ENCODE results near the gene FAM184A.
"Not testable (repeated sequence)": the region's sequence is repeated elsewhere in the genome, so short reads cannot be mapped to it uniquely, and the experiment has no call there.

The FAM184A gene

DNA sequence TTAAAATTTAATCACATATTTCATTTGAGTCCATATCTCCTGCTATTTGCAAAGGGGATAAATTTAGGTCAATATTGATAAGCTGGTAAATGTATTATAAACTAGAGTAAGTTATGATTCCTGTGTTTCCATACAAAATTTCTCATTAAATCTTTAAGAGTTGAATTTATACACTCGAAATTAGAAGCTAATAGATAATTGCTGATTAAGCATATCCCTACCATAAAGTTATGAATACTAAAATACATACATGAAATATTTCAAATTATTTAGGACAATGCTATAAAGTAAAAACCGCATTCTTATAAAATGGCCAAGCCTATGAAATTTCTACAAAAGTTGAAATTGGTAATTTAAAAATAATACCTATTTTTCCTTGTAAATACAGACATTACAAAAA lies 71.5 kb downstream of the FAM184A start:
- DNase-seq, result no peak

DNA sequence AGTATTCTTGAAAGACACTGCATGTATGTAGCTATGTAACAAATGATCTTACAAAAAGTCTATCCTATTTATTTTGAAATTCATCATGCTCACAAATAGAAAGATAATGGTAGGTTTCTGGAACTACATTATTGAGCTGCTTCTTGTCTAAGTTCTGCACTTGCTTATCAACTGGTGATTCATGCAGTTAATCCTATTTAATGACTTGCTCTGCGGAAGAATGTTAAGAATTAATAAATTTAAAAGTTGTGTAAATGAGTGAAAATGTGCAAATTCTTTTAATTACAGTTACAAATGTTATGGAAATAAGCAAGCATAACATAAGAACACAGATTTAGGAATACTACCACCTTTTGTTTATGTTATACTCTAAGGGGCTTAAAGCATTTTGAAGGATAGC lies 76.4 kb downstream of the FAM184A start:
- no peak for DNase-seq

DNA sequence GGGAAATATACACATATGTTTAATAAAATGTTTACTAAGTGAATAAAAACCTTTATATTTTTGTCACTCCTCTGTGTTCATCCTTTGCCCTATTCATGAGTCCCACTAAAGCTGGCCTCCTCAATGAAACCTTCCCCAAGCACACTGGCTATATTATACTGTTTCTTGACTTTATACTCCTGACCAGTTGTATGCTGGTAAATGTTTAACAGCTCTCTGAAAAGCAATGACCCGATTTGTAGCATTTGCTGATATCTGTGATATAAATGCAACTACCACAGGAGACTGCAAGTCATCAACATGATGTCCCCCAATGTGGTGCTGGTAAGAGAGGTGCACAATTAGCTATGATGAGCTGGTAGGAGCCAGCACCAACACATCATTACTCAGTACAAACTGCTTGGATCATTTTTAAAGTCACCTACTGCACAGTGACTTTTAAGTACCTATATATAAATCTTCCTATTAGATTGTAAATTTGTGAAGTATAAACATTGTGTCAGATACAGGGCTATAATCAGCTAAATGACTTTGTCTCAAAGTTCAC lies 78.9 kb downstream of the FAM184A start:
- no peak for DNase-seq

DNA sequence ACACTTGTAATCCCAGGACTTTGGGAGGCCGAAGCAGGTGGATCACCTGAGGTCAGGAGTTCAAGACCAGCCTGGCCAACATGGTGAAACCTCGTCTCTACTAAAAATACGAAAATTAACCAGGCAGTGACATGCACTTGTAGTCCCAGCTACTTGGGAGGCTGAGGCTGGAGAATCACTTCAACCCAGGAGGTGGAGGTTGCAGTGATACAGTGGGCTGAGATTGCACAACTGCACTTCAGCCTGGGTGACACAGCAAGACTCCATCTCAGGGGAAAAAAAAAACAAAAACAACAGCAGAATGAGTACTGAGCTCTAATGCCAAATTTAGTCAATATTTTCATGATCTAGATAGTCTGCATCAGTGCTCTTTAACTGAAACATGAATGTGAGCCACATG lies 81.0 kb downstream of the FAM184A start:
- not testable (repeated sequence) for DNase-seq

DNA sequence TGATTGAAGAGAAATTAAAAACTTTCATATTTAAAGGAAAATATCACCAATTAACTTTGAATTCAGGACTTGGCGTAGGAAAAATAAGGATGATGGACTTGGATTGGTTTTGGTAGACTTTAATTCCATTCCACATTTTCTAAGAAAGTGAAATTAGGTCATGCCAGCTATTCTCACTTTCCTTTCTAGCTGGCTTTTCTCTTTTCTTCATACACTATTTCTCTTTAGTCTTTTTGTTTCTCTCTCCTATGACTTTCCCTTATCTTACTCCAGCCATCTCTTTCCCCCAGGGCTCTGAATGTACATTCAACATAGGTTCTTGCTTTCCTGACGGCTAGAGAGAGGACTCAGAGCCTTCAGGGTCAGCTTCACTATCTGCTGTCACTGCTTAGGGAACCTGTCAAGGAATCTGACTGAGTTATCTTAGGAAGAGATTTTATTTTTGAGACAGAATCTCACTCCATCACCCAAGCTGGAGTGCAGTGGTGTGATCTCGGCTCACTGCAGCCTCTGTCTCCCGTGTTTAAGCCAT lies 82.1 kb downstream of the FAM184A start:
- no peak for DNase-seq

DNA sequence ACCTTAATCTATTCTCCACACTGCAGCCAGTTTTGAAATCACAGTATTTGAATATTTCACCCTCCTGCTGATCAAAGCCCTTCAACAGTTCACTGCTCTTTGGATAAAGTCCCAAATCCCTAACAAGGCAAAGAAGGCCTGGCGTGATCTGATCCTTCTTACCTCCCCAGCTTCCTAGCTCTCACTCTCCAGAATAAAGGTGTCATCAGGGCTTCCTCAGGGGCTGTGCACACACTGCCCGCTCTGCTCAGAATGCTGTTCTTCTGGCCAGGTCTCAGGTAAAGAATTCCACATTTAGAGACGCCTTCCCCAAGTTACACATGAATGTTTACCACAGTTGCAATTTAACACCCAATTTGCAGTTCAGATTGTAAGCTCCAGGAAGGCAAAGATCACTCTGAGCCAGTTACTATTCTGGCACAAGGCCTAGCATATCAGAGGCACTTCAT lies 84.6 kb downstream of the FAM184A start:
- no peak for DNase-seq

DNA sequence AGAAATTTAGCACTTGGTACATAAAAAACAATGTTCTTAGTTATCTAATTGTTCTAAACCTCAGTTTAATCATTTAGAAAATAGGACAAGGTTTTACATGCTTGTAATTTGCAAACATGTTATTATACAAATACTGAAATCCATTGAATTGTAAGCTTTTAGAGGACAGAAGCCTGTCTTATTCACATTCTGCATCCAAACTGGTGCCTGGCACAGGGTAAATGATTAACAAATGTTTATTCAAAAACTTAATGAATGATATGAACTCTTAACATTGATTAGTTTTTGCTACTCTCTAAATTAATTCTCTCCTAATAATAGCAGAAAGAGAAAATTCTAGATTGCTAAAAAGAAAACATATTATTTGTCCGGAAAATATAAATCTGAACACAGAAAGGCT lies 85.1 kb downstream of the FAM184A start:
- DNase-seq, result no peak

DNA sequence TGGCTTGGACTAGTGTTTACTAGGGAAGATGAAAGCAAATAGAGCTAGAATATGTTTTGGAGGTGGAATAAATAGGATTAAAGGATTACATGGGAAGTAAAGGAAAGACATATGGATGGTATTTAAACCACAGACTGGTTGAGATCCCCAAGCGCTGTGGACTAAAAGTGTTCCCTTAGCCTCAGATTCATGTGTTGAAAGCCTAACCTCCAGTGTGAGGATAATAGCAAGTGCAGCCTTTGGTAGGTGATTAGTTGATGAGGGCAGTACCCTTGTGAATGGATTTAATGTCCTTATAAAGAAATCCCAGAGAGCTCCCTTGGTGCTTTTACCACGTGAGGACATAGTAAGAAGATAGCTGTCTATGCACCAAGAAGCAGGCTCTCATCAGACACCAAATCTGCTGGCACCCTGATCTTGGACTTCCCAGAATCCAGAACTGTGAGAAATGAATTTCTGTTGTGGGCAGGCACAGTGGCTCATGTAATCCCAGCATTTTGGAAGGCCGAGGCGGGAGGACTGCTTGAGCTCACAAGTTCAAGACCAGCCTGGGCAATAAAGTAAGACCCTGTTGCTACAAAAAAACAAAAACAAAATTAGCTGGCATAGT lies 86.2 kb downstream of the FAM184A start:
- DNase-seq, result no peak

DNA sequence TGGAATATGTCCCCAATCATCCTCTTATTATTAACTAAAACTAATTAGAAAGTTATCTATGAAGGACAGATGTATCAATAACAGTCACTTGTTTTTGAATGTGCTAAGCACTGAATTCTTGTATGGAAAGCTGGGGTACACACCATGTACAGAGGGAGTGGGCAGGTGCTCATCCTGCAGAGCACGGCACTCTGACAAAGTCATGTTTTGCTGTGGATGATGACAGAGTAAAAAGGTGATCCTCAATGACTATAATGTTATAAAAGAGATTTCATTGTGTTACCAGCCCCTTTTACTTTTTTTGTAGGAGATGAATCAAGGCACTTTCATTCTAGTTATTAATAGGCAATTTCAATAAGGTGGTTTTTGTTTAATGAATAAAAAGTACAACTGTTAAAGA lies 92.2 kb downstream of the FAM184A start:
- DNase-seq, result no peak

DNA sequence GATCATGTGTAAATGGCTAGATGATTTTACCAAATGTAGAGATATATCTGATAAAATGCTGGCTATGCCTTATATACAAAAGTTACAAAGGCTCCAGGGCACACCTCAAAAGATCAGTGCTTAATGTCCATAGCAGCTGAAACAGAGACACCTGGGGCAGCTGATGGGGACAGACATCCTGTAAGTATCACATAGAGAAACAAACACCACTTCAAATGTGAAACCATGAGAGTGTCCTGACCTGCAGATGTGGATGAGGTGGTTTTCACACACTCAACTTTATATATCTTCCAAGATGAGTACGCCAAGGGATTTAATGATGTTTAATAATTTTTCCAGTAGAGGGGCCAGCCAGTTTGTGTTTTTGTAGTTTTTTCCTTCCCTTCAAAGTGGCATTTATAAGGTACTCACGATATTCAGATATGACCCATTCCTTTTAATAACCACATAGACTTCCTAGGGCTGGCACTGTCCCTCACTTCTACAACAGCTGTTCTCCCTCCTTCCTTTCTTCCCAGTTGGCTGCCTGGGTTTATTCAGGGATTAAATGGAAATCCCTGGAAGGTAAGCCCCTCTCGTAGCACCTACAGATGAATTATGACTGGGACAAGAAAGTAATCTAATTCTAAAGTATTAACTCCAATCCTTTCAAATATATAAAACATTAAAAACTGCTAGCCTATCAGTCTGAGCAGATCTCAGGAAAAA lies 93.2 kb downstream of the FAM184A start:
- DNase-seq, result no peak

DNA sequence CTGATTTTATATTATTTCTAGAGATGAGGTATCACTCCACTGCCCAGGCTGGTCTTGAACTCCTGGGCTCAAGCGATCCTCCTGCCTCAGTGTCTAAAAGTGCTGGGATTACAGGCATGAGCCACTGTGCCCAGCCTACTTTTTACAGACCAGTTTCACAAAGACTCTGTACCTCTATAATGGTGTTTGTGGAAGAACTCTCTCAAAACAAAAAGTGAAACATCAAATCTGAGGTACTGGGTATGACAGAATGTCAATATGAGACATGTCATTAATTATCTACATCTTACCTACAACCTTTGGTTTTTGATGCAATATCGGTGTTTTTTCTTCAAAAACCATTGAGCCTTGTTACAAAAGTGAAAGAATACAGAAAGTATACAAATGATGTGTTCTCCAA lies 94.1 kb downstream of the FAM184A start:
- no peak for DNase-seq

DNA sequence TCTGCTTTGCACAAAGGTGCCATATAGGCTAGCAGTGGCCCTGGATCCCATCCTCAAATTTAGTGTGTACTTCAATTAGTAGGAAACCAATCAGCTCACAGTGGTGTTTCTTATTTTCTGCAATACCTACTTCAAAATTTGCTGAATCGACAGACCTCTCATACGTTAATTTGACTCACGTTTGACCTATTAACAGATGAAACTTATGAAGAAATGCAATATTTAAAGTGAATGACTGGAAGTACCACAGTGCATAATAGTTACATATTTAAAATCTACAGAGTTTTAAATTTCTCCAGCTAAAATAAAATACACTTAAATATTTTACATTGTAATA lies 95.9 kb downstream of the FAM184A start:
- no peak for DNase-seq

DNA sequence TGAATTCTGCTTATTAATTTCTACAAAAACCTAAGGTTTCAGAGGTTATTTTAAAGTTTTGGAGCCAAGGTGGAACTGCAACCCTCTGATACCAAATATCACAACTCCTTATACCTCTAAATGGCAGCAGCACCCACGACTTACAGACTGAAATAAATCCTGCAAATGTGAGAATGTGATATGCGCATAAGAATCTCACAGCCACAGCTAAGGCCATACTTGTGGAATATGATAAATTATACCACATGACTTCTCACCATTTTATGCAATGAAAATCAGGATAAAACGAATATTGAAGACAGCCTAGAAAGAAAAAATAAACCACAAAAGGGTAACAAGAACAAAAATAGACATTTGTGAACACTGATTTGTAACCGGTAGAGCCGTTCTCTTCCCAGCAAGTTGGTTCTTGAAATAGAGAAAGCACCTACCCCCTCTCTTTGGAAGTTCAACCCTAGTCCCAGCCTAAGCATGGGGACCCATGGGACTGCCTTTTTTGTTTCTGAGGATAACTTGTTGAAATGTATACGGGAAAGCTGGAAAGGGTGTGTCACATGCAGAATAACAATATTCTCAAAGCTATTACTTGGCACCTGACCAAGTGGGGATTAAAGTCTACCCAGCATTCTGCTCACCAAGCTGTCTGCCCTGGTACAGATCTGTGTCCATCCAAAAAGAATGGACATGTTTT lies 96.4 kb downstream of the FAM184A start:
- DNase-seq, result no peak

DNA sequence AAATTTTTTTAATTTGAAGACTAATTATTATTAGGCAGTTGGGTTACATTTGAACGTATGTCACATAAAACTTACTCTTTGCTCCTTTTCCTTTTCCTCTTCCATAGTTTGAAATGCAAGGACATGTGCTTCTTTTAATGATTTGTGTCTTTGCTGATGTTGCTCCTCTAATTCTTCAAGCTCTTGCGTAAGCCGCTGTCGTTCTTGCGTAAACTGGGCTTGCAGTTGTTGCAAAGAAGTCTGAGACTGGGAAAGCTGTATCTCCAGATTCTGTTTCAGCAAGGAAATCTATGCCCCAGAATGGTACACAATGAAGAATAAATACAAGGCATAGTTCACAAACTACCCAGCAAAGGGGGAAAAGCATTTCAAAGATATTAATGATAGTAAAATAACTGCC lies 98.4 kb downstream of the FAM184A start:
- no peak for DNase-seq

DNA sequence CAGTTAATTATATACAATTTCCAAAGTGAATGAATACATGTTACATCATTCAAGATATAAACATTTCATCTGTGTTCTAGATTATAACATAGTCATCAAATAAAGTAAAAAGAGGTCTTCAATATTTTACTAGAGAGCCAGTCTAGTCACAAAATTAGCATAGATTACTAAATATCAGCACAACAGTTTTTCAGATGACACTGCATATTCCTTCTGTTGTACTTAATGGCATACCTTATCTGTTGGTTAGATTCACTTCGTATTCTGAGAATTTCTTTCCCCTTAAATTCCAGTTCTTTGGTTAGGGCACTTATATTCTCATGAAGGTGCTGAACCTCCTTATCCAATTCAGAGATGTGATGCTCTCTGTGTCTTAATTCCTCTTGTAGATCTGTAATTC lies 103.7 kb downstream of the FAM184A start:
- DNase-seq, result no peak

DNA sequence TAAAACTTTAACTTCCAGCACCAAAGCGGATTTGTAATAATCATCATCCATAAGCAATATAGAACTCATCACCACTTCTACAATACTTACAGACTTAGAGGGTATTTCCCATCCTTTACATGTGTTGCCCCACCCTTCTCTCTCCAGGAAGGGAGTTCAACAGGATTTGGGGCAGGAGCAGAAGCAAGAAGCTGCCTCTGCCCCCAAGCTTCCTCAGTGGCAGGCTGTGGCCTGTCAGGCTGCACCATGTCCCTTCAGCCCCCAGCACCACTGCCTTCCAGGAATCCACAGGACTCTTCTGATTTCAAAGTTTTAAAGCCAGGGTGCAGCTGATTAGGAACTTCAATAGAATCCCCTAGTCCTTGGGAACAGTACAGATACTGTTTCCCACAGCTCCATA lies 106.8 kb downstream of the FAM184A start:
- no peak for DNase-seq

DNA sequence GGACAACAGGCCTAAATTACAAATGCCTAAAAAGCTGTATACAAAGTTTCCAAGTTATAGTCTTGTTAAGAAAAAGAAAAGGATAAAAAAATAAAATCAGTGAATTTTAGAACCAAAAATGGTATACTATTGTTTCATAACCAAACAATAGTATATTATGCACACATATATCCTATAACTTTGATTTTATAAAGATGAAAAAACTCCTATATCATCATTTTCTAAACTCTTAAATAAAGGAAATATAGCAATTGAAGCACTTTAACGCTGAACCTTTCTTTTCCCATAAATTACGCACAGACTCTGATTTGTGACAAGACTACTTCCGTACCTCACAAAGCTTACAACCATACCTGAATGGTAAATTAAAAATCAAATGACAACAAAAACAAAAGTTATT lies 107.6 kb downstream of the FAM184A start:
- DNase-seq, result no peak

DNA sequence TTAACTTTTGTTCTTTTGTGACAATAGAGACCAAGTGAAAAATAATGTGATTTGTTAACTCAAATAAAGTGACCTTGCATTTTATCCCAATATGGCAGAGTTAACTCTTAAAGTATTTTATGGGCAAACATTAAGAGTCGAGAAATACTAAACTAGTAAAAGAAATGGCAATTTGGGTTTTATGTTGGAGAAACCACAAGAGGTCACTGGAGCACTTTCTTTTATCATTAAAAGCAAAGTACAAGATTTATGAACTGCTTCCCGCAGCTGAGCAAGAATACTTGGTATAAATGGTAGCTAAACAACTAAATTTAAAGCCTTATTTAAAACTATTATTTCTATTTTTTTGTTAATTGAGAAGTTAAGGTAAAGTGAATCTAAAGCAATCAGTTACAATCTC lies 110.0 kb downstream of the FAM184A start:
- no peak for DNase-seq

DNA sequence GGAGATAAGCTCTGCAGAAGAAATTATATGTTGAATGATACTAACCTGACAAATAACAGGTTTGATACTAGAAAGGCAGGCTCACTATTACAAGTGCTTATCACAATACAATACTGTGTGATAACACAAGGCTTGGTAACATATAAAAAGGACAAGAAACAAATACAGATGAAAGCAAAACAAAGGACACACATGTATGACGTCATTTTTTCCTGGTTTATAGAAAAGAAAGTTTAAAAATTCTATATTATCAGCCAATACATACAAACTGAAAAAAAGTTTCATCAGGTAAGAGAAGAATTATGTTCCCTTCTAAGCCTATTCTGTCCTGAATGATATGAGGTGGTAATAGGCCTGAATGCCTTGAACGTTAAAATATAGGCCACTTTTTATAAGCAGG lies 111.2 kb downstream of the FAM184A start:
- no peak for DNase-seq

DNA sequence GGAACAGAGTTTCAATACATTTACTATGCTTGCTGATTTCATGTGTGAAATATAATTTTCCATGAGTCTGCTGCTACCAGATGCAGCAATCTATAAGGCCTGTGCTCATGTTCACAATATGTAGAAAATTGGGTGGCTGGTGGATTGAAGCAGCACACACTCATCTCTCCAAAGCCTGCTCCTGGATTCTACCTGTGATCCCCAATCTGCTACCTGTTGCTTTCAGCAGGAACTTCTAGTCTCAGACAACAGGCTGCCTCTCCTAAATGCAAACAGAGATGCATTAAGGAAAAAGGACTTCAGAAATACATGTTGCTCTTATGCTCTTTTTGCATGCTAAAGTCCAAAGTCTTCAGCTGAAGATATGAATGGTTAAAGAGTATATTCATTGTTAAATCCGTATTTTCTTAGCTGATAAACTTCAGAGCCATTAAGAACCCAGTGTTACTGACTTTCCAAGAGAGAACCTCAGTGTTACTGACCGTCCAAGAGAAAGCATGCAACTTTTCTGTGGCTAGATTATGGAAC lies 112.6 kb downstream of the FAM184A start:
- no peak for DNase-seq

DNA sequence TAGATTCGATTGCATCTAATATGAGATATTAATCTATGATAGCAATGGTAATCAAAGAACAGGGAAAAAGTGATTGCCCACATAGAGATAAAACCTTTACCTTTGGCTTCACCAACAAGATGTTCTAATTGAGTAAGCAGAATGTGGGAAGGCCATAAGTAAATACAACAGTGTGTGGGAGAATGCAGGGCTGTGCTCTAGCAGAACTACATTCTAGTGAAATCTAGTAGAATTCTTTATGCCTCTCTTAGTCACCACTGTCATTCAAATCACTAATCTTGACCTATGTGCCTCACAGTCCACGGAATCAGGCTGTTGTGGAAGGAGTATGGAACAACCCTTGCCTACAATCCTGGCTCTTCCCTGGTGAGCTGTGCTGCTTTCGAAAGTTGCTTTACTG lies 113.1 kb downstream of the FAM184A start:
- DNase-seq, result no peak

DNA sequence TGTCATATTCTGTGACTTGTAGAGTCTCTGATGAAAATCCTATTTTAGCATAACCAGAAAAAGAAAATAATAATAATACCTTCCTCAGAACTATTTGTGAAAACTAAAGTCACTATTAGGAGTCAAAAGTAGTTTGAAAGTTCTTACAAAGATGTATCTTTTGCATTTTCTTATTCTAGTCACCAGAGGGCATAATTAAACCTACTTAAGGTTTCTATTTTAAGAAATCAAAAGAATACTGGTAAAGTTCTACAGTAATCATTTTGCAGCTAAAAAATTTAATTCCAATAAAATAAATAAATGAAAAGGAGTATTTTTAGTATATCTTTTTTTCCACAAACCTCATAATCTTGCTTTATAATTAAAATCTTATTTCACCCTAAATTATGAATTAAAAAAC lies 115.5 kb downstream of the FAM184A start:
- no peak for DNase-seq

DNA sequence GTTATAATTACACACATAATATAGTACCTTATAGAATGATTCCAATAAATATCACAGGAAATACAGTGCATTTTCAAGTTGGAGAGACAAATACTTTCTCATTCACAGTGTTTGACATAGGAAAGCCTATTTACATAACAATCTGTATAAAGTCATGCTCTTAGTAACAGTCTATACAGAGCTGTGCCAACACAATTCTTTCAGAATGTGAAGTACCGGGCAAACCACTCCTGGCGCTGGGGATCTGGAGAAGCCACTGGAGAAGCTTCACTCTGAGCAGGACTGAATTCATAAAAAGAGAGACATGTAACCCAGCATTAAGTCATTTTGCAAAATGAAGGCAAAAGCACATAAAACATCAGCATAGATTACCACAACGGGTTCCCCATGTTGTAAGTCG lies 118.6 kb downstream of the FAM184A start:
- no peak for DNase-seq

DNA sequence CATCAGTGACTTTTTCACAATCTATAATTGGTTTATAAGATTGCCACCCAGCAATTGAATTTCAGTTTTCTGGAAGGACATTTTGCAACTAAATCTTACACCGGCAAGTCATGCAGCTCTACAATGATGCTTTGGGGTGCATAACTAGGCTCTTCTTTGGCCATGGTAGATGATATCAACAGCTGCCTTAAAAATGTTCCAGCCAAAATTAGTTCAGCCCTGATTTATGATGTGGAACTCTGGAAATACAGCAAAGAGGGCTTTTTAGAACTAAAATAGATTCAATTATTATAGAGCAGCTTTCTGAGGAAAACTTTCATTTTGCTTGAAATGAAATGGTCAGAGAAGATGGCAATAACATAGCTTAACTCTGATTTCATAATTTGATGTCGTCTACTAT lies 125.1 kb downstream of the FAM184A start:
- no peak for DNase-seq
